Epithelial cell of prostate (primary cell): ENCODE data around the gene PRR5.
A peak's percentile ranks its signal among the peaks of the same experiment; 100 is the strongest.
"Not testable (repeated sequence)": the region's sequence is repeated elsewhere in the genome, so short reads cannot be mapped to it uniquely, and the experiment has no call there.

Source experiments
- DNase-seq: peaks from one replicate; pipeline ENCODE4 v3.0.0-alpha.2; 2011; ENCODE audit warnings: low read depth, low spot score
- H3K27ac ChIP-seq: fragments of 450-650 bp; 2 replicates; pipeline ENCODE4 v1.5.1; 2017; ENCODE audit warnings: mild to moderate bottlenecking

Gene PRR5

DNA sequence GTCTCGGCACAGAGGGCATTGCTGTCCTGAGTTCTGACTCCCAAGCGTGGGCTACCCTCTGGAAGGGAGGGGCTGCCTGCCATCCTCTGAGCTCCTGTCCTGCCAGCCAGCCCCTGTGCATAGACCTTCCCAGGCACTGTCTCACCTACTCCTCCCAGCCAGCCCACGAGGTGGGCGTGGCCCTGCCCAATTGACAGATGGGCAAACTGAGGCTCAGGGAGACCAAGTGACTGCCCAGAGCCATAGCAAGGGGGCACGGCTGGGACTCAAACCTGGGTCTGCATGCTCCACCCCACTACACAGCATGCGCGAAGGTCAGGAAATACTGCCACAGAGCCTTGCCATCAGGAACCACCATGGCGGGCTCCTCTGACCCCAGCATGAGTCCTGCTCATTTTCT is 29.4 kb upstream of the PRR5 start:
- no peak overlapping the region for H3K27ac ChIP-seq
- DNase-seq = no peak

GRCh38 chr22:44673406-44673805 is 28.6 kb upstream of the PRR5 start:
- DNase-seq = no peak
- H3K27ac ChIP-seq = no peak overlapping the region

DNA sequence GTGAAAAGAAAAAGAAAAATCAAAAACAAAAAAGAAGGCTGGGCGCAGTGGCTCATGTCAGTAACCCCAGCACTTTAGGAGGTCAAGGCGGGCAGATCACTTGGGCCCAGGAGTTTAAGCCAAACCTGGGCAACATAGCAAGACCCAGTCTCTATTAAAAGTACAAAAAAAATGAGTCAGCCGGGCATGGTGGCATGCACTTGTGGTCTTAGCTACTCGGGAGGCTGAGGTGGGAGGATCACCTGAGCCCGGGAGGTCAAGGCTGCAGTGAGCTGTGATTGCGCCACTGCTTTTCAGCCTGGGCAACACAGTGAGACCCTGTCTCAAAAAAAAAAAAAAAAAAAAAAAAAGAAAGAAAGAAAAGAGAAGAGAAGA is 26.0 kb upstream of the PRR5 start:
- not testable (repeated sequence) for H3K27ac ChIP-seq, DNase-seq

- no peak for DNase-seq
- no peak overlapping the region for H3K27ac ChIP-seq
Observed at GRCh38 chr22:44676441-44677352, 25.3 kb upstream of the PRR5 start.

GRCh38 chr22:44677353-44677840 is 24.6 kb upstream of the PRR5 start:
- no peak overlapping the region for H3K27ac ChIP-seq
- DNase-seq = no peak

DNA sequence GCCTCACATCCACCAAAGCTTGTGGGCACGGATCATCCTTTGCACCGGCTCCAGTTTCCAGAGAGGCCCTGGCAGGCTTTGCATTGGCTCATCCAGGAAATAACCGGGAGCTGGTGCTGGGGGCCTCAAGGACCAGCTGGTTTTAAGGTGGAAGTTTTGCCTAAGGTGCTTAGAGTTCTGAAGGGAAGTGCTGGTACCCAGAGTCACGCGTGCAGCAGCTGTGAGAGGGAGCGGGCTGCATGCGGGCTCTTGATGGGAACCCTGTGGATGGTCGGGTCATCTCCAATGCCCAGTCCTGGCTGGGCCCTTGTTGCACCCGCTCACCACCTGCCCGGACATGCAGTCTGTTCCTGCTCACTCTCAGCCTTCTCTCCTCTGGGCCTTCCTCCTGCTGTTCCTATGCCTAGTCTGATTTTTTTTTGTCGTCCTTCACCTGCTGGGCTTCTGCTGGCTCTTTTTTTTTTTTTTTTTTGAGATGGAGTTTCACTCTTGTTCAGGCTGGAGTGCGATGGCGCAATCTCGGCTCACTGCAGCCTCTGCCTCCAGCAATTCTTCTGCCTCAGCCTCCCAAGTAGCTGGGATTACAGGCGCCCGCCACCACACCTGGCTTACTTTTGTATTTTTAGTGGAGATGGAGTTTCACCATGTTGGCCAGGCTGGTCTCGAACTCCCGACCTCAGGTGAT is 24.0 kb upstream of the PRR5 start:
- no peak for DNase-seq
- H3K27ac ChIP-seq = no peak overlapping the region

GRCh38 chr22:44678556-44679305 is 23.3 kb upstream of the PRR5 start:
- DNase-seq = no peak
- no peak overlapping the region for H3K27ac ChIP-seq

DNA sequence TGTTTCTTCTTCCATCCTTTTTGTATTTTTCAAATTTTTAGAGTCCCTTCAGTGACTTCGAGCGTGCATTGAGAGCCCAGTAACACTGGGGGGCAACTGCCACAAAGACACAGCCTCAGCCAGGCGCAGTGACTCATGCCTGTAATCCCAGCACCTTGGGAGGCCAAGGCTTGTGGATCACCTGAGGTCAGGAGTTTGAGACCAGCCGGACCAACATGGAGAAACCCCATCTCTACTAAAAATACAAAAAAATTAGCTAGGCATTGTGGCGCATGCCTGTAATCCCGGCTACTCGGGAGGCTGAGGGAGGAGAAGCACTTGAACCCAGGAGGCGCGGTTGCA is 22.7 kb upstream of the PRR5 start:
- H3K27ac ChIP-seq, DNase-seq: not testable (repeated sequence)

DNA sequence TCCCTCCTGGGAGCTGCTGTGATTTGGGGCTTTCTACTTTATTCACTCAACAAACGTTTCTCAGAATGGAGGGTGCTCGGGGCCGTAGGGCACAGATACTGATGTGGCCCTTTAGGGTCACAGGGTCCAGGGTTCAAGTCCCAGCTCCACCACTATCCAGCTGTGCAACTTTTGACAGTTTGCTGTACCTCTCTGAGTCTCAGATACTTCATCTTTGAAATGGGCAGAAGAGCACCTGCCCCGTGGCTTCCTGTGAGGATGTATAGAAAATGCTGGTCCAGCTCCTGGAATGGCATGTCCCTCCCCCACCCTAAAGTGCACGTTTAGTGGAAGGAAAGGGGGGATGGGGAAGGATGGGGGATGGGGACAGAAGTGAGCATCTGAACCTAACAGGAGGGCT is 21.9 kb upstream of the PRR5 start:
- H3K27ac ChIP-seq = no peak overlapping the region
- DNase-seq = no peak

GRCh38 chr22:44680481-44680894 is 21.5 kb upstream of the PRR5 start:
- no peak overlapping the region for H3K27ac ChIP-seq
- DNase-seq = no peak

DNA sequence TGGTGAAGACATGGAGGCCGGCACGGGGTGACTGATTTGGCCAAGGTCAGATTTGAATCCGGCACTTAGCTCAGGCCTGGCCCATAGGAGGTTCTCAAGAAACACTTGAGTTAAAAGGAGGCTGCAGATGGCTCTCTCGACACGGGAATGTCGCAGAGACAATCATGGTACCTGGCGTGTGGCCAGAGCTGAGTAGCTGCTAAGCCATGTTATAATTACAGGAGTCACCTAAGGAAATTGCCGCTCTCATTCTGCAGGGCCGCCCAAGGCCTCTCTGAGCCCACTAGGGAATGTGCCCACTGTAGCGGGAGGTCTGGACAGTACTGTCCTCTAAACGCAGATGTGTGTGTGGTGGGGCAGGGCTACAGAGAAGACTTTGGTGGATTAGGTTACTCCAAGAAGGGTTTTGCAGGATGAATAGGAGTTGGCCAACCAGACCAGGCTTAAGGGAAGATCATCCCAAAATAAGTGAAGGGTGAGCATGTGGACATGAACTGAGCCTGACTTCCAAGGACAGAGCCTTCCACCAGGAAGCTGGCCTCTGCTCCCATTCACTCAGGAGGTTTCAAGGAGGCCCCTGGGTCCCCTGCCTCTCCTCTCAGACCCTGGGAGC is 19.3 kb upstream of the PRR5 start:
- DNase-seq = no peak
- no peak overlapping the region for H3K27ac ChIP-seq

GRCh38 chr22:44683237-44683636 is 18.8 kb upstream of the PRR5 start:
- DNase-seq = no peak
- H3K27ac ChIP-seq = no peak overlapping the region

GRCh38 chr22:44683881-44684280 is 18.1 kb upstream of the PRR5 start:
- H3K27ac ChIP-seq = no peak overlapping the region
- no peak for DNase-seq

- DNase-seq = peak; percentile 58
- peak overlapping the region; percentile 74 for H3K27ac ChIP-seq
Observed at GRCh38 chr22:44684506-44685383, 17.3 kb upstream of the PRR5 start.

DNA sequence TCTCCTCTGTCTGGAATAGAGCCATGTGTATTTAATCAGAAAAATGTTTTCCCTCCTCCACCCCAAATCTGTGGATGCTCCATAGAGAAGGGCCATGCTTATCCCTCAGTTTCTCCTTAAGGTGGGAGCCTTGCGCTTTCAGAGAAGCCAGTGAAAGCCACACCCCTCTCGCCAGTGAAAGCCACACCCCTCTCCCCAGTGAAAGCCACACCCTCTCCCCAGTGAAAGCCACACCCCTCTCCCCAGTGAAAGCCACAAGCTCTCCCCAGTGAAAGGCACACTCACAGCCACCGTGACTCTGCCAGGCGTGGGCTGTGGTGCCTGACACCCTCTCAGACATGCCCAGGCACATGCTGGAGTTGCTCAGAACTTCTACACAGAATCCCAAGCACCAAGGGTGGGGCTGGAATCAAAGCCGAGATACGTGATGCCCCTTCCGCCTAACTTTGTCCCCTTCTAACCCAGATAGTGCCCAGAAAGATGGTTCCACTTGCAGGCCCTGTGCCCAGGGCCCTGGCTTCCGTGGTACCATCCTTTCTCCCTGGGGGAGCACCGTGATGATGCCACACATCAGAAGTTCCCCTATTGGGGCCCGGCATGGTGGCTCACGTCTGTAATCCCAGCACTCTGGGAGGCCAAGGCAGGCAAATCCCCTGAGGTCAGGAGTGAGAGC is 16.5 kb upstream of the PRR5 start:
- DNase-seq = peak; percentile 93

GRCh38 chr22:44686873-44687600 is 15.0 kb upstream of the PRR5 start:
- no peak for DNase-seq
- no peak overlapping the region for H3K27ac ChIP-seq

More for the DNA sequence above, 16.5 kb upstream of the PRR5 start:
- peak overlapping the region; percentile 74 for H3K27ac ChIP-seq

DNA sequence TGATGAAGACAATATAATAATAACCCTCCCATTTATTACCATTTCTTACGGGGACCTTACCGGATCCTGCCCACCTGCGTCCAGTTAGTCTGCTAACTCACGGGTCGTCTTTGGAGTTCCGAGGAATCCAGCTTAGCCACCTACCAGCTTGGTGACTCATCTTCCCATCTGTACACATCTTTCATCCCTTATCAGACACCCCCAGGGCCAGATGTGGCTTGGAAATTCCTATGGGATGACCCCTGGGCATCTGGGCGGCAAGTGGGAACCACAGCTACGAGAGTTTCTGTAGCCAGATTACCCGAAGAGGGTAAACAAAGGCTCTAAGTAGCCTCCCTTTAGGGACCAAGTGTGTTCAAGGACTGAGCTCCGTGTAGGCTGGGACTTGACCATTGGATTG is 12.8 kb upstream of the PRR5 start:
- DNase-seq = no peak
- no peak overlapping the region for H3K27ac ChIP-seq

- H3K27ac ChIP-seq = no peak overlapping the region
- no peak for DNase-seq
Observed at GRCh38 chr22:44689915-44690524, 12.0 kb upstream of the PRR5 start.
